NOMO-1 (cell line): ENCODE results near the gene CFAP61.
"Not testable (repeated sequence)": the region's sequence is repeated elsewhere in the genome, so short reads cannot be mapped to it uniquely, and the experiment has no call there.

ENCODE experiments used
- DNase-seq, 2 experiments: peaks; one replicate each; lab custom pipeline; 2025; ENCODE audit not compliant: unreplicated experiment in 2 of 2; lab: John Stamatoyannopoulos, UW

CFAP61 gene

GRCh38 chr20:20206788-20207187 lies 154.5 kb downstream of the CFAP61 start:
- no peak for DNase-seq

GRCh38 chr20:20207291-20207690 lies 155.0 kb downstream of the CFAP61 start:
- DNase-seq: no peak

DNA sequence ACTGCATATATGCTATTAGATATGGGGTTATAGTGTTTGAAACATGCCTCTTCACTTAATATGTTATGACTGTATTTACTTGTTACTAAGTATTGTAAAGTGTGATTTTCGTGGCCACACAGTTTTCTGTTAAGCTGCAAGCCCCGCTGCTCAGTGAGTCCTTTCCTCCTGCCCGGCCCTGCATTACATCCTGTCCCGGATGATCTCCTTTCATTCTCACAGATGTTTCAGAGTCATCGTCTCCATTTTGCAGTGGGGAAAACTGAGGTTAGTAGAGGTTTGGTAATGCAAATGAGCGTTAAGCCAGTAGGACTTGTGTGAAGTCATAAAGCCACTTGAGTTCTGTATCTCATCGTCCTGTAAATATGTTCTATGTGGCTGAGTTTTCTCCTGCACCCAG lies 155.5 kb downstream of the CFAP61 start:
- no peak for DNase-seq

- no peak for DNase-seq
Observed at GRCh38 chr20:20209684-20210083, 157.4 kb downstream of the CFAP61 start.

DNA sequence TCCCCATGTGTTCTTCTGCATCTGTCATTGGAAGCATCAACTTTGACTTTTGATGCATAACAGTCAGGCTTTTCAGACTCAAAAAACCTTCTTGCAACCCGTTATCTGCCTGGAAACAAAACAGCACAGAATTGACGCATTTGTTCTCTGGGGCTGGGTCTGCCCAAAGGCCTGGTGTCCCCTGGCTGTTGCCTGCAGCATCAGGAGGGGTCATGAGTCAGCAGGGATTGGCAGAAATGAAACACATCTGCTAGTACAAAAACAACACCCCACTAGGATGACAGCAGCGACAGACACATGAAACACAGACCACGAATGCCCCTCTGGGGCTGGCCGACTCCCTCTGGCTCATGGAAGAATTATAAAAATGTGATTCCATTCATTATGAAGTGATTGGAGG lies 158.0 kb downstream of the CFAP61 start:
- DNase-seq: no peak

DNA sequence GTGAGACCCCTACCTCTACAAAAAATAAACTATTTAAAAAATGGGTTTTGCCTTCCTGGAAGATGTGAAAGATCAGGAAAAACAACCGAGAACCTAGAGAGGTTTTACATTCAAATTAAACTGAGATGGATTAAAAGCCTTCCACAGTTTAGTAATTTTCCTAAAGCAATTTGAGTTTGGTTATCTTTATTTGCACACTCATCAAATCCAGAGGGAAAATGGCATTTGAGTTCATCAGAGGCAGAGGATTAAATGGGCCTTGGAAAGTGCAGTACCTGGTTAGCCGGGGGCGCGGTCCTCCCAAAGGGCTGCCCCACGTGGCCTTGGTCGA lies 158.6 kb downstream of the CFAP61 start:
- no peak for DNase-seq

DNA sequence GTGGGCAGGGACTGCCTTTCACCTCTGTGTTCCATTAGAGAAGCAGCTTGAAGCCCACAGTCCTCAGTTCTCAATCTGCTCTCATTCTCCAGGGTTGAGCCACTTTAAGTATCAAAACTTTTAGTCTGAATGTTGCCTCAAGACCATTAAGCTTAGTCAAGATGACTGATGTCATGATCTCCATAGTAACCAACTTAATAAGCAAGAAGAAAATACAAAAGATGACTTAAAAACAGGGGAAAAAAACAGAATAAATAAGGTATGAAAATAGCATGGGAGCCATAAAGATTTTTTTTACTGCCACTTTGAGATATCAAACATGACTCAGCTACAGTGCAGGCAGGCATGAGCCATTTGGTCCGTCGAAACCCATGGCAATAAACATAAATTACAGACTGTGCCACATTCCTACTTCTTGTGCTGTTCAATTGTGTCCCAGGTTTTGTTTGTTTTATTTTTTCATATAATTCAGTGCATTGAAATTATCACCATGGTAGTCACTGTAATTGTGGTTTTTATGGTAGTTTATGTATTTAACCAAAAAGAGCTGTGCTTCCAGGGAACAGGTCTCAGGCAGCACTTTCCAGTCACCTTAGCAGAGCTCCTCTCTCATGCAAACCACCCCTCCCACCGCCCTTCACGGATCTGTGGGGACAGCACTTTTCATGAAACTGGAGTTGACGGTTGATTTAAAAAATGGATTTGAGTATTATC lies 159.1 kb downstream of the CFAP61 start:
- DNase-seq: no peak

DNA sequence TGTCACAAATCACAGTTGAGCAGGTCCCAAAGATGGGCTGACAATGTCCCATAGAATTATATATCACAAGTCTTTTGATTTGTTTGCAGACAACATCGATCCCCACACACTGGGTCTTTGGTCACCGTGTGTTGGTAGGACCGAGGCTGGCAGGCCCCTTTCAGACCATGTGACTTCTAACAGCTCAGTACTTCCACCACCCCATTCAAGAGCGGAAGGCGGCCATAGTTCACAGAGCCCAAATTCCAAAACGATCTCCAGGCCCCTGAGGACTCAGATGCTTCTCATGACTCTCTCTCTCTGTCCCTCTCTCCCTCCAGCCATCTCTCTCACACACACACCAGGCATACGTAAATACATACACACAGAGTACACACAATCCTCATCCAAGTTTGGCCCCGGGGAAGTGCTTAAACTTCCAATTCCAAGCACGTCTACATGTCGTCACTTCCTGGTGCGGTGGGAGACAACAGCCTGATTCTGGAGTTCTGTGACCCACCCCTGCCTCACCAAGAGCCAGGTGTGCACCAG lies 159.7 kb downstream of the CFAP61 start:
- no peak for DNase-seq

DNA sequence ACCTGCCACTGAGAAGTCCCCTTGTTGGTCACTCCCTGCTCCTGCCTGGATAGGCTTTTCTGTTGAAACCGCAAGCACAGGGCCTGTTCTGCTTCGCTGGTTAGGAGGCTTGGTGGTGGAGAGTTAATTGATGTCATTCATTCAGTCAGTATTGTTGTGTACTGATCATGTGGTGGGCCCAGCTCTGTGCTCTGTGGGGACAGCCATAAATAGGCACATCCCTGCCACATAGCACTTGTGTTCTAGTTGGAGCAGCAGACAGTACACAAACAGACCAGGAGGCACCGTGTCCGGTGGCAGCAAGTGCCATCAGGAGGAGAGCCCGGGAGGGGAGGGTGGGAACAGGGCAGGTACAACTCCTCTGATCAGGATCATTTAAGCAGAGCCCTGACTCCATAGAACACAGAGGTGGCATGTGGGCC lies 160.4 kb downstream of the CFAP61 start:
- no peak for DNase-seq

- DNase-seq: no peak
Observed at GRCh38 chr20:20213526-20214121, 161.3 kb downstream of the CFAP61 start.

GRCh38 chr20:20214757-20215275 lies 162.5 kb downstream of the CFAP61 start:
- DNase-seq: no peak

GRCh38 chr20:20215976-20216727 lies 163.8 kb downstream of the CFAP61 start:
- DNase-seq: no peak

DNA sequence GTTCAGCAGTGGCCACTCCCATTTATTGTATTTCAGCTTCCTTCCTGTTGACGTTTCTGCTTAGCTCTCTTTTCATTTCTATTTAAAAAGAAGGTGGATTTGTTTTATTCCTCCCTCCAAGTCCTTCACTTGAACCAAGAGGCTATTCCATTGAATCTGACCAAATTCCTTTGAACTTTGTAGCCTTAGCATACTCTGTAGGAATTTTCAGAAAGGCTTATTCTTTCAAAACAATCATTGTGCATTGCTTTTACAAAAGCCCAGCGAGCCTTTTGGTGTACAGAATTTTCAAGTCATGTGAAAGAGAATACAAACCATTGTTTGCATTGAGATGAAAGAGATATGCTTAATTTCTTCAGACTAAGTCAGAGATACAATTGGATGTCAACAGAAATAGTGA lies 164.6 kb downstream of the CFAP61 start:
- DNase-seq: no peak

DNA sequence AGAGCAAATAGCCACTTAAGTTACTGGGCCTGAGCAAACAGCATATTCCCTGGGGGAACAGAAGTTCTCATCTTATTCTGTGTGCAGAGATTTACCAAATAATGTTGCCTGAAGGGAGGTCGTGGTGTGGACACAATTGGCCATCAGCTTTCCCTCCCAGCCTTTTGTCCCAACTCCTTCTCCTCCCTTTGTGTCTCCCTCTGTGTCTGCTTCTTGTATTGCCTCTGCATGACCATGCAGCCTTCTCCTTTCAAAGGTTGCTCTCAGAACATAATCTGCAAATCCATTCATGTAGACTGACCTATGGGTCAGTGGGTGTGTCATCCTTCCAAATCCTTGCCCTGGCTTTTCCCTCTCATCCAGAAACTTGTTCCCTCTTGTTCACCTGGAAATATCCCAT lies 165.3 kb downstream of the CFAP61 start:
- no peak for DNase-seq

- not testable (repeated sequence) for DNase-seq
Observed at GRCh38 chr20:20218106-20218505, 165.8 kb downstream of the CFAP61 start.

- DNase-seq: no peak
Observed at GRCh38 chr20:20219016-20219415, 166.7 kb downstream of the CFAP61 start.

DNA sequence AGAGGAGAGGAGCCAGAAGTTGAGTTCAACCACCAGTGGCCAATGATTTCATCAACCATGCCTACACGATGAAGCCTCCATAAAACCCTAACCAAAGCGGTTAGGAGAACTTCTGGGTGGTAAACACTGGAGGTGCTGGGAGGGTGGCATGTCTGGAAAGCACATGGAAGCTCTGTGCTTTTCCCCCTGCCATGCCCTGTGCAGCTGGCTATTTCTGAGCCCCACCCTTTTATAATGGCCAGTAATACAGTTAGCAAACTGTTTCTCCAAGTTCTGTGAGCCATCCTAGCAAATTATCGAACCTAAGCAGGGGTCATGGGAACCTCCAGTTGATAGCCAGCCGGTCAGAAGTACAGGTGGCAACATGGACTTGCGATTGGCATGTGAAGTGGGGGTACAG lies 167.8 kb downstream of the CFAP61 start:
- DNase-seq: no peak

DNA sequence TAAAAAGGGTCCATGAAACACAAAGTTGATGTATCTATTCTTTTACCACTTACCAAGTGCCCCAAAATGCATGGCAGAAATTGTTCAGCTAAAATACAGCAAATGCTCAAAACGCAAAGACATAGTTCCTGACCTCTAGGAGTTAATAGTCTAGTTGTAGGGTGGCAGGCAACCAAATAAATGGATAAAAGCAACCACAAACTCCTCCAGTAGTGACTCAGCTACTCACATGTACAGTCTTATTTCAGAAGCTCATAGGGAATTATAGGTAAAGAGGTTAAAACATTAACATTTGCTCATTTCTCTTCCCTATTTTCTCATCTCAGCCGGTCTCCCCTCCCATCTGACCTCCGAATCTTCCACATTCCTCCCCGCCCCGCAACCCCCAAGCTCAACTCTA lies 171.6 kb downstream of the CFAP61 start:
- DNase-seq: no peak

- DNase-seq: no peak
Observed at GRCh38 chr20:20224806-20225205, 172.5 kb downstream of the CFAP61 start.

DNA sequence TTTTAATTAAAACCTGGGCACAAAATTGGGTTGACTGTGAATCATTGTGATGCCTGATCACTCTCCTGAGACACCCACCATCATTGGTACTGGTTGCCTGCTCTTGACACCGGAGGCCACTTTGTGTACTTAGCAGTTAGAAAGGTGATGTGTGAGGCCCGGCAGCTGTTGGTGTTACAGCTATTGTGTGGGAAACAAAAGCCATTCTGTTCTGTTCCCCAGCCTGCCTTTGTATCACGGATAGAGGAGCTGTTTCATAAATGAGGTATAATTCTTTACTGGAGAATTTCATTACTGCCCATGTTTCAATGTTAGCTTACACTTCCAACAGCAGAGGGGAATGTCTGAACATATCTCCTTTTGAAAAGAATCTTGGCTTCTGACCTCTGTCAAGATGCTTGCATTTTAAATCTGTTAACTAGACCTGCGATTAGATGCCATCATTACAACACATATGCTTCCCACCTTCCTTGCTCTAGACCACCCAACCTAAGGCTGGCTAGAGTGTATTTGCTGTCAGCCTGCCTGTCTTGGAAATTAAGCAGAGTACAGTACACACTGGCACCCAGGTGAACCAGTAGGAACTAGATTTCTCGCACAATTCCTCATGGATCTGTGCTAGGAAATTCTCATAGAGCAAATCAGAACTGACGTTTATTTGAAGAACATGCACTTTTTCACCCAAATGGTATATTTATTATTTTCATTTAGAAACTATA lies 173.2 kb downstream of the CFAP61 start:
- DNase-seq: no peak

DNA sequence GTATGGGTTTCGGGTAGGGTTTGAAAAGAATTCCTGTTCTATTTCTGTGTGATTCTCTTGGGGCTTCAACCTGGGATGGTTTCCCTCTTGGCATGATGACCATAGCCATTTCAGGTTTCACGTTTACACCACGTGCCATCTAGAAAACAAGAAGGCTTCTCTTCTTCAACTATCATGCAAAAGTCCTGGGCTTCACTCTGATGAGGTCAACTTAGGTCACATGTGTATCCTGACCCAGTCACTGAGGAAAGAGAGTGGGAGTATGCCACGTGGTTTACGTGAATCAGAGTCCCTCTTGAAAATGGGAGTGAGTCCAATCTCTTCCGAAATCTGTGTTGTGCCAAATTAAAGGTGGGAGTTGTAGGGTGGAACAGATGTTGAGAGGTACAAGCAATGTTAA lies 174.2 kb downstream of the CFAP61 start:
- DNase-seq: no peak
